Activated CD8-positive, alpha-beta T cell treated with anti-CD3 and anti-CD28 coated beads for 36 hours (primary cell): ENCODE results near the gene COG1. TPM values are rescaled to one million over a fixed set of nuclear protein-coding genes. Genes with fewer than 3 reads are reported as not detected.

Experiments used
- ATAC-seq: fragments of 200-7000 bp; cut with Tn5 transposase; one replicate; pipeline ENCODE4 v1.10.0; 2021; ENCODE audit warnings: mild to moderate bottlenecking, moderate library complexity
- CTCF ChIA-PET: fragments of 350-600 bp; sonication (Branson Sonifier 250); formaldehyde crosslinking; loops from one replicate; lab custom pipeline; 2021; ENCODE audit warnings: antibody characterized with exemption; lab: Charles Lee
- POLR2A ChIA-PET: fragments of 350-600 bp; sonication (Branson Sonifier 250); formaldehyde crosslinking; loops from one replicate; lab custom pipeline; 2021; ENCODE audit warnings: antibody characterized with exemption; lab: Charles Lee
- DNase-seq: peaks from one replicate; pipeline ENCODE4 v3.0.0-alpha.2; 2020
- H3K27ac Mint-ChIP-seq: one replicate; pipeline ENCODE4 v1.8.0; 2021; ENCODE audit warnings: mild to moderate bottlenecking, mixed read lengths
- H3K27me3 Mint-ChIP-seq: one replicate; pipeline ENCODE4 v1.8.0; 2021; ENCODE audit warnings: mixed read lengths
- H3K36me3 Mint-ChIP-seq: one replicate; pipeline ENCODE4 v1.8.0; 2021; ENCODE audit warnings: low read depth, mixed read lengths
- H3K4me1 Mint-ChIP-seq: one replicate; pipeline ENCODE4 v1.8.0; 2021; ENCODE audit warnings: low read depth, mixed read lengths
- H3K4me3 Mint-ChIP-seq: one replicate; pipeline ENCODE4 v1.8.0; 2021; ENCODE audit warnings: mild to moderate bottlenecking, moderate library complexity, mixed read lengths
- H3K9me3 Mint-ChIP-seq: one replicate; pipeline ENCODE4 v1.8.0; 2021; ENCODE audit warnings: mixed read lengths
- intact Hi-C: fragments of 100-400 bp; cut with micrococcal nuclease; formaldehyde crosslinking; loops from one replicate; pipeline ENCODE4 v1.10.0; 2022
- total RNA-seq, 2 experiments: library from RNA; stranded (reverse); gene quantifications; one replicate each; pipeline ENCODE4 v1.2.3, GENCODE V29; 2021
- TF ChIP-seq, protein P1 (sequence below): fragments of 200-600 bp; IDR thresholded peaks from one replicate; pipeline ENCODE4 v1.8.0; 2022; ENCODE audit warnings: antibody characterized with exemption, mild to moderate bottlenecking

COG1 gene
- total RNA-seq, 2 experiments from 2014 or later: 24.6 to 27.9 TPM

DNA sequence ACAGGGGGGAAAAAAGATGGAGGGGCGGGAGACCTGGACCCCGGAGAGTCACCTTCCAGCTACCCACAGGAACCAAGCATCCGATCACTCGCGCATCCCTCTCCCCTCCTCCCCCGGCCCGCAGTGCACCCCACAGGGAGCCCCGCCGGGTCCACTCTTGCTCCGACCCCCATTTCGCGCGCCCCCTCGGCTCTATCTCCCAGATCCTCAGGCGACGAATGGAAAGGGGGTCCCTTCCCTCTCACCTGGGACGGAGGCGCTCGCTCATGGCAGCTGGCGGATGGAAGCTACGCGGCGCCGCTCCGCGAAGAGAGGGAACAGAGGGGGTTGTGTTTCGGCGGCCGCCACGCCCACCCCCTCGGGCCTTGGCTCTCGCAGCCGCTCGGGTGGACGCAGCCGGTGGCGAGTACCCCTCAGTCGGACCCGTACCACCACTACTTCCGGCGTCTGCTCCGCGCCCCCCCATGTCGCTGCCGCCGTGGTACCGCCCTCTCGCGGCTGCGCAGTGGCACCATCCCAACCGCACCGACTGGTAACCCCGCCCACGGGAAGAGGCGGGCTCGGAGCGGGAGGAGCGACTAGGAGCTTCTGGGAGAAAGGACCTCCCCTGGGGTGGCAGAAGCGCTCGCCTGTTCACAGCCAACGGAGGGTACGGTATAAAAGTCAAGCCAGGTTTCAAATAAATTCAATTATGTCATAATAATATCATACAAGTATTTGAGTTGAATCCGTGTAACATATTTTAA is 39.2 kb downstream of the COG1 start:
- TF ChIP-seq, protein P1, sequence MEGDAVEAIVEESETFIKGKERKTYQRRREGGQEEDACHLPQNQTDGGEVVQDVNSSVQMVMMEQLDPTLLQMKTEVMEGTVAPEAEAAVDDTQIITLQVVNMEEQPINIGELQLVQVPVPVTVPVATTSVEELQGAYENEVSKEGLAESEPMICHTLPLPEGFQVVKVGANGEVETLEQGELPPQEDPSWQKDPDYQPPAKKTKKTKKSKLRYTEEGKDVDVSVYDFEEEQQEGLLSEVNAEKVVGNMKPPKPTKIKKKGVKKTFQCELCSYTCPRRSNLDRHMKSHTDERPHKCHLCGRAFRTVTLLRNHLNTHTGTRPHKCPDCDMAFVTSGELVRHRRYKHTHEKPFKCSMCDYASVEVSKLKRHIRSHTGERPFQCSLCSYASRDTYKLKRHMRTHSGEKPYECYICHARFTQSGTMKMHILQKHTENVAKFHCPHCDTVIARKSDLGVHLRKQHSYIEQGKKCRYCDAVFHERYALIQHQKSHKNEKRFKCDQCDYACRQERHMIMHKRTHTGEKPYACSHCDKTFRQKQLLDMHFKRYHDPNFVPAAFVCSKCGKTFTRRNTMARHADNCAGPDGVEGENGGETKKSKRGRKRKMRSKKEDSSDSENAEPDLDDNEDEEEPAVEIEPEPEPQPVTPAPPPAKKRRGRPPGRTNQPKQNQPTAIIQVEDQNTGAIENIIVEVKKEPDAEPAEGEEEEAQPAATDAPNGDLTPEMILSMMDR: no peak
- H3K4me3 Mint-ChIP-seq: peak overlapping the region; percentile 93
- peak; percentile 95 for ATAC-seq
- intact Hi-C loops: loop anchor here (5.0 kb wide), 1 partner anchor 40 kb away; the partner anchor contains the start of gene COG1
- no peaks in the 10 kb centered on the region for H3K9me3 Mint-ChIP-seq
- ChIA-PET POLR2A (interaction anchor here (0.6 to 3.8 kb wide), 14 partner anchors 8 to 361 kb away, joined by 3 to 39 read pairs (median 4); partner anchors contain the start of gene COG1), CTCF (interaction anchor here (0.8 to 3.8 kb wide), 15 partner anchors 10 to 675 kb away, joined by 3 to 41 read pairs (median 4); partner anchors contain the start of gene COG1)
- peak; percentile 98 for DNase-seq
- H3K4me1 Mint-ChIP-seq: peaks cover 58% of the 10 kb centered on the region
- H3K27ac Mint-ChIP-seq: peak overlapping the region; percentile 97
- H3K36me3 Mint-ChIP-seq: peaks cover 30% of the 10 kb centered on the region
- no peaks in the 10 kb centered on the region for H3K27me3 Mint-ChIP-seq

DNA sequence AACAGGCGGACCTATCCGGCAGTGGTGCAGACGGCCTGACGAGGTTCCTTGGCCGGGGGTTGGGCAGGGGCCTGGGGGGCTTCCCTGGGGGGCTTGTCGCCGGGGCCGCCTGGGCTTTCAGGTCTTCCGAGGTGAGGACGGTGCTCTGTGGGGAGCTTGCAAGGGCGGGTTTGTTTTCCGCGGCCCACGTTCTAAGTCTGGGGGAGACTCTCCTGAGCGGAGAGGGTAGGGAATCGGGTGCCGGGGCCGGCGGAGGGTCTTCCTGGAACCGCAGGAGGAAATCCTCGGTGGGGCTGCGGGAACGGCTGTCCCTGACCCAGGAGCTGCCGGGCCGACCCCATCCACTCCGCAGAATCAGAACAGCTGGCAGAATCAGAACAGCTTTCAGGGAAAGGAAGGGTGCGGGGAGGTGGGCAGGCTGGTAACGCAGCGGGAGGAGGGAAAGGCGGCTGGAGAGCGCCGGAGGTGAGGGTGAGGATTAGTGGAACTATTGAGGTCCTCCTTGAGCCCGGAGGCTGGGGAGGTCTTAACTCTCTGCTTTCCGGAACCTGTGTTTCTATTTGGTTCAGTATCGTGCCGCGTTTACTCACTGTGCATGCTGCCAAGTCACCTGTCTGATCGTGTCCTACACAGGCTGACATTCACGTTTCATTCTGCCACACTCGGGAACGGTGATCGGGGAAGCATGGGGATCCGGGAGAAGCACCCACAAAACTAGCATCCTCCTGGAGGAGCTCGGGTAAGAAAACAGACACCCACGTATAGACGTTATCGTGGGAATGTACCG is 39.9 kb downstream of the COG1 start:
- Mint-ChIP-seq H3K27me3 (no peaks in the 10 kb centered on the region), H3K36me3 (peaks cover 34% of the 10 kb centered on the region)
- CTCF ChIA-PET: interaction anchor here (0.8 to 3.8 kb wide), 10 partner anchors 10 to 505 kb away, joined by 3 to 41 read pairs (median 5); partner anchors contain the start of gene COG1

DNA sequence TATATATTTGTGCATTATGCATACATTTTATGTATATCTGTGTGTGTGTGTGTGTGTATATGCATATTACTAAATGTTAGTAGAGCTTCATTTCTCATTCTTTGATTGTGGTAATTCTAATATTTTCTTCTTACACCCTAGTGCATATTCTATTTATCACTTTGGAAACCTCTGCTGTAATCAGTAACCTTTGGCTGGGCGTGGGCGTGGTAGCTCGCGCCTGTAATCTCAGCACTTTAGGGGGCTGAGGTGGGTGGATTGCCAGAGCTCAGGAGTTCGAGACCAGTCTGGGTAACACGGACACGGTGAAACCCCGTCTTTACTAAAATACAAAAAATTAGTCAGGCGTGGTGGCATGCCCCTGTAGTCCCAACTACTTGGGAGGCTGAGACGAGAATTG is 41.9 kb downstream of the COG1 start:
- Mint-ChIP-seq H3K4me3 (no peak overlapping the region), H3K36me3 (peaks cover 38% of the 10 kb centered on the region), H3K4me1 (peaks cover 57% of the 10 kb centered on the region), H3K27me3 (no peaks in the 10 kb centered on the region), H3K27ac (no peak overlapping the region), H3K9me3 (no peaks in the 10 kb centered on the region)
- ATAC-seq (no peak), DNase-seq (no peak)
- CTCF ChIA-PET: interaction anchor here (1.2 to 2.6 kb wide), 4 partner anchors 21 to 135 kb away, joined by 4 to 11 read pairs (median 9); no protein-coding TSS in a partner anchor
- TF ChIP-seq, protein P1: no peak
- POLR2A ChIA-PET: no interaction called here
- intact Hi-C loops: loop anchor here (5.0 kb wide), 1 partner anchor 42 kb away; the partner anchor contains the start of gene COG1

More for the DNA sequence above, 39.9 kb downstream of the COG1 start:
- DNase-seq (peak; percentile 49), ATAC-seq (peak; percentile 50)
- H3K4me1 Mint-ChIP-seq: peaks cover 58% of the 10 kb centered on the region
- intact Hi-C loops: loop anchor here (5.0 kb wide), 1 partner anchor 40 kb away; the partner anchor contains the start of gene COG1
- POLR2A ChIA-PET: interaction anchor here (0.6 to 3.8 kb wide), 8 partner anchors 9 to 360 kb away, joined by 3 to 39 read pairs (median 4); partner anchors contain the start of gene COG1
- H3K27ac Mint-ChIP-seq: peak overlapping the region; percentile 97
- H3K4me3 Mint-ChIP-seq: peak overlapping the region; percentile 93
- TF ChIP-seq, protein P1: no peak
- no peaks in the 10 kb centered on the region for H3K9me3 Mint-ChIP-seq

DNA sequence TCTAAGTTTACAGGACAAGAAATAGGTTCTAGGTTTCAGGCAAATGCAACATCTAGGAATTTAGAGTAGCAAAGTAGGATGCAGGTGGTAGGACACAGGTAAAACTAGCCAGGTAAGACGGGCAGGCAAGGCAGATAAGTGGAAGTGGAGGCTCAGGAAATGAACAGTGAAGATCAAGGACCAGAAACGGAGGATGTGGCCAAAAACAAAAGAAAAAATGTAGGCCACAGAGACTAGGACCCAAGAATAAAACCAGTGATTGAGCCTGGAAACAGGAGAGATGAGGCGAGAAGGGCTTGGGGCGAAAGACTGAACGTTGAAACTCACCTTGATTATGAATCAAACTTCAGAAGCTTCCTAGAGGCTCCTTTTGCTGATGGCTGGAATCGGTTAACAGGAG is 44.9 kb downstream of the COG1 start:
- Mint-ChIP-seq H3K36me3 (peaks cover 46% of the 10 kb centered on the region), H3K4me1 (peaks cover 51% of the 10 kb centered on the region), H3K9me3 (no peaks in the 10 kb centered on the region), H3K27me3 (no peaks in the 10 kb centered on the region), H3K27ac (peak overlapping the region; percentile 70), H3K4me3 (peak overlapping the region; percentile 19)
- DNase-seq (no peak), ATAC-seq (no peak)
- ChIA-PET CTCF (interaction anchor here (1.0 to 1.5 kb wide), 3 partner anchors 9 to 132 kb away, joined by 3 to 4 read pairs (median 3); no protein-coding TSS in a partner anchor), POLR2A (interaction anchor here (1.0 to 1.7 kb wide), 2 partner anchors 13 to 45 kb away, joined by 3 to 5 read pairs; partner anchors contain the start of gene COG1)
- intact Hi-C loops: no loop called here
- TF ChIP-seq, protein P1: no peak
